Erythroblast (primary cell): ENCODE measurements around the gene AXIN1.

ENCODE experiments used
- GATA1 ChIP-seq: IDR thresholded peaks from 2 replicates; pipeline ENCODE4 v1.6.1; 2011; ENCODE audit warnings: low read depth, mild to moderate bottlenecking, control low read depth, low read length, moderate library complexity
- POLR2A ChIP-seq: IDR thresholded peaks from 2 replicates; pipeline ENCODE4 v1.6.1; 2011; ENCODE audit warnings: mild to moderate bottlenecking, low read length

GRCh38 chr16:375212-375611 is 22.7 kb upstream of the AXIN1 start:
- no peak for TF ChIP-seq POLR2A
- no peak for TF ChIP-seq GATA1
